NCI-H446 treated with DMSO at 0.1 percent for 48 hours (cell line): ENCODE data around the gene SIN3B.
"Not testable (repeated sequence)": the region's sequence is repeated elsewhere in the genome, so short reads cannot be mapped to it uniquely, and the experiment has no call there.

Source experiments
- DNase-seq: peaks from one replicate; lab custom pipeline; 2025; lab: John Stamatoyannopoulos, UW

The SIN3B gene, protein sequence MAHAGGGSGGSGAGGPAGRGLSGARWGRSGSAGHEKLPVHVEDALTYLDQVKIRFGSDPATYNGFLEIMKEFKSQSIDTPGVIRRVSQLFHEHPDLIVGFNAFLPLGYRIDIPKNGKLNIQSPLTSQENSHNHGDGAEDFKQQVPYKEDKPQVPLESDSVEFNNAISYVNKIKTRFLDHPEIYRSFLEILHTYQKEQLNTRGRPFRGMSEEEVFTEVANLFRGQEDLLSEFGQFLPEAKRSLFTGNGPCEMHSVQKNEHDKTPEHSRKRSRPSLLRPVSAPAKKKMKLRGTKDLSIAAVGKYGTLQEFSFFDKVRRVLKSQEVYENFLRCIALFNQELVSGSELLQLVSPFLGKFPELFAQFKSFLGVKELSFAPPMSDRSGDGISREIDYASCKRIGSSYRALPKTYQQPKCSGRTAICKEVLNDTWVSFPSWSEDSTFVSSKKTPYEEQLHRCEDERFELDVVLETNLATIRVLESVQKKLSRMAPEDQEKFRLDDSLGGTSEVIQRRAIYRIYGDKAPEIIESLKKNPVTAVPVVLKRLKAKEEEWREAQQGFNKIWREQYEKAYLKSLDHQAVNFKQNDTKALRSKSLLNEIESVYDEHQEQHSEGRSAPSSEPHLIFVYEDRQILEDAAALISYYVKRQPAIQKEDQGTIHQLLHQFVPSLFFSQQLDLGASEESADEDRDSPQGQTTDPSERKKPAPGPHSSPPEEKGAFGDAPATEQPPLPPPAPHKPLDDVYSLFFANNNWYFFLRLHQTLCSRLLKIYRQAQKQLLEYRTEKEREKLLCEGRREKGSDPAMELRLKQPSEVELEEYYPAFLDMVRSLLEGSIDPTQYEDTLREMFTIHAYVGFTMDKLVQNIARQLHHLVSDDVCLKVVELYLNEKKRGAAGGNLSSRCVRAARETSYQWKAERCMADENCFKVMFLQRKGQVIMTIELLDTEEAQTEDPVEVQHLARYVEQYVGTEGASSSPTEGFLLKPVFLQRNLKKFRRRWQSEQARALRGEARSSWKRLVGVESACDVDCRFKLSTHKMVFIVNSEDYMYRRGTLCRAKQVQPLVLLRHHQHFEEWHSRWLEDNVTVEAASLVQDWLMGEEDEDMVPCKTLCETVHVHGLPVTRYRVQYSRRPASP

DNA sequence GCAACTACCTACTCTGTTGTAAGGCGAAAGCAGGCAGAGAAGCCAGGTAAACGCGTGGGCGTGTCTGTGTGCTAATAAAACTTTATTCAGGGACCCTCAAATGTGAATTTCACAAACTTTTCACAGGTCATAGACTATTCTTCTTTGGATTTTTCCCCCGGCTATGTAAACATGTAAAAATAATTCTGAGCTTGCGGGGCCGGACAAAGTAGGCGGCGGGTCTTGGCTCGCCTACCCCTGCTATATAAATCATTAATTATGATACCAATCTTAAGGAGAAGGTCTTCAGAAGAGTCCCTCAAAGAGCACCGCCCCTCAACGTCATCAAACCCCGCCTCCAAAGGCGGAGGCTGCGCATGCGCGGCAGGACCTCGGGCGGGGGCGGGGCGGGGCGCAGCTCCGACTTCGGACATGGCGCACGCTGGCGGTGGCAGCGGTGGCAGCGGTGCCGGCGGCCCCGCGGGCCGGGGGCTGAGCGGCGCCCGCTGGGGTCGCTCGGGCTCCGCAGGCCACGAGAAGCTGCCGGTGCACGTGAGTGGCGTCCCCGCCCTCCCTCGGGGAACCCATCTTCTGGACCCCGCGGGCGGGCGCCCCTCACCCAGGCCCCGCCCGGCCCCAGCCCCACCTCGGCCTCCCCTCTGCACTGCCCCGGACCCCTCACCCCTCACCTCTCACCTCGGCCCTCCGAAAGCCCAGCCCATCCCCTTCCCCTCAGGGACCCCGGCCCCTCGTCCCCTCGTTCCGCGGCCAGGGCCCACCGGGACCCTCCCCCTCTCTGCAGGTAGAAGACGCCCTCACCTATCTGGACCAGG lies at the start of gene SIN3B:
Gene SIN3B (plus strand): TSS at position 389 of the 812 bp plus-strand sequence. CDS start 23 bp downstream, at position 412.
- DNase-seq = peak; percentile 84

DNA sequence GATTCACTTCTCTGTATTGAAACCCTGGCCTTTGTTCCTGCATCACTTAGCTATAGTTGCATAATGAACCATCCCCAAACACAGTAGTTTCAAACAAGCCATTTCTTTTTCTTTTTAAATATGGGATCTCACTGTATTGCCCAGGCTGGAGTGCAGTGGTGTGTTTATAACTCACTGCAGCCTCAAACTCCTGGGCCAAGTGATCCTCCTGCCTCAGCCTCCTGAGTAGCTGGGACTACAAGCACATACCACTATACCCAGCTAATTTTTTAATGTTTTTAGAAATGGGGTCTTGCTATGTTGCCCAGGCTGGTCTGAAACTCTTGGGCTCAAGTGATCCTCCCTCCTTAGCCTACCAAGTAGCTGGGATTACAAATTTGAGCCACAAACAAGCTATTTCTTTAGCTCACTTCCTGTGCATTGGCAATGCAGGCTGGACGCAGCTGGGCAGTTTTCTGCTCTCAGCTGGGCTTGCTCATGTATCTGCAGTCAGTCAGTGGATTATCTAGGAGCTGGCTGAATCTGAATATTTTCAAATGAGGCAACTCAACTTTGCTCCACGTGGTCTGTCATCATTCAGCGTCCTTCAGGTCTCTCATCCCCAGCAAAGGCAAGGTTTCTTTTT lies 49.5 kb upstream of the SIN3B start:
- DNase-seq = no peak

DNA sequence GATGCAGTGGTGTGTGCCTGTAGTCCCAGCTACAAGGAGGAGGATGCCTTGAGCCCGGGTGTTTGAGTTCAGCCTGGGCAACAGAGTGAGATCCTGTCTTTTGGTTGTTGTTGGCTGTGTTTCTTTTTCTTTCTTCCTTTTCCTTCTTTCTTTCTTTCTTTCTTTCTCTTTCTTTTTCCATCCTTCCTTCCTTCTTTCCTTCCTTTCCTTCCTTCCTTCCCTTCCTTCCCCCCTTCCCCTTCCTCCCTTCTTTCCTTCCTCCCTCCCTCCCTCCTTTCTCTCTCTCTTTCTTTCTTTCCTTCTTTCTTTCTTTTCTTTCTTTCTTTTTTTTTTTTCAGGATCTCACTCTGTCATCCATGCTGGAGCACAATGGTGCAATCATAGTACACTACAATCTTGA lies 46.5 kb upstream of the SIN3B start:
- DNase-seq = no peak

DNA sequence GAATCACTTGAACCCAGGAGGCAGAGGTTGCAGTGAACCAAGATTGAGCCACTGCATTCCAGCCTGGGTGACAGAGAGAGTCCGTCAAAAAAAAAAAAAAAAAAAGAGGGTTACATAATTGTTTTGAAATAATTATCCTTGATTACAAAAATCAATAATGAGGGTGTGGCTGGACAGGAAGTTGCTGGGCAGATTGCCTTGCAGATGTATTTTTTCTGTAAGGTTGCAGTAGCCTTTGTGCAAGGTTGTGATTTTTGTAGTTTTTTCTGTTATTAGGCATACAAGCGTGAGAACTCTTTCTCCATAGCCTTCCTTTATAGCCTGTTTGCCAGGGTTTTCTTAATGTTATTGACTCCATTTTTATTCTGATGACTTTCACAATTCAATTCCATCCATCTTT lies 40.7 kb upstream of the SIN3B start:
- no peak for DNase-seq

DNA sequence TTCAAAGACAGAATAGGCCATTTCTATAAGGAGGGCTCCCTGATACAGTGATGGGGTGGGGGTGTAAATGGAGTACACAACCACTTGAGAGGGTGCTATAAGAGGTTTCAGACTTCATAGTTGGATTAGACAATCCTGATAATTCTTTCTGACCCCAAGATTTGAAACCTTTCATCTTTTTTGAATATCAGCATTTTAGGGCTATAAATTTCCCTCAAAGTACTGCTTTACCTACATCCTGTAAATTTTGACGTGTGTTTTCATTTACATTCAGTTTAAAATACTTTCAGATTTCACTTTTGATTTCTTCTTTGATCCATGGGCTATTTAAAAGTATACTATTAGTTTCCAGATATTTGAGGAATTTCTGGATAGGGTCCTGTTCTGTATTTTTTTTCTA lies 40.0 kb upstream of the SIN3B start:
- DNase-seq = no peak

DNA sequence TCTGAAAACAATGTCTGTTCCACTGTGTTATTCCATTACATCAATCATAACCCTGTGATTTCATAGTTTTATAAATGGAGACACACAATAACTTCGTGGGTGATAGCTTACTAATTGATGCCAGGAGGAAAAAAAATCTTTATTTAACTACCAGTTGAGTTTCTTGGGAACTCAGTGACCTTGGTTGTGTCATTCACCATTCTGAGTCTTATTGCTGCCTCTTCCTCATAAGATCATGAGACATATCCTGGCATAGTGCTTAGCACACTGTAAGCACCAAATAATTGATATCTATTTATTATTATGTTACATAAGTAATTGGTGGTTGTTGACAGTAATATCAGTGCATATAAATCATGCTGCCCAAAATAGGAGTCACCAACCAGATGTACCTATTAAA lies 39.1 kb upstream of the SIN3B start:
- DNase-seq = no peak

DNA sequence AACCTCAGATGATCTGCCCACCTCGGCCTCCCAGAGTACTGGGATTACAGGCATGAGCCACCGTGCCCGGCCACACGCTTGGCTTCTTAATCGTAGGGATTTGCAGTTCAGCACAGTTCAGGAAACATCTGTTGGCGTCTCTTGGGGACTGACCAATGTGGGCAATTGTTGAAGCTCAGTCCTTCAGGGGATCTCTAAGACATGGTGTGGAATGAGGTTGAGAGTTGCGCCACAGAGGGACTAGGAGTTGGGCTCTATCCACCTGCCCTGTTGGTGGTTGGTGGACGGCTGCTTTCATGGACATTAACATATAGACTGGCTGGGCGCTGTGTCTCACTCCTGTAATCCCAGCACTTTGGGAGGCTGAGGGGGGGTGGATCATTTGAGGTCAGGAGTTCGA lies 37.3 kb upstream of the SIN3B start:
- no peak for DNase-seq

DNA sequence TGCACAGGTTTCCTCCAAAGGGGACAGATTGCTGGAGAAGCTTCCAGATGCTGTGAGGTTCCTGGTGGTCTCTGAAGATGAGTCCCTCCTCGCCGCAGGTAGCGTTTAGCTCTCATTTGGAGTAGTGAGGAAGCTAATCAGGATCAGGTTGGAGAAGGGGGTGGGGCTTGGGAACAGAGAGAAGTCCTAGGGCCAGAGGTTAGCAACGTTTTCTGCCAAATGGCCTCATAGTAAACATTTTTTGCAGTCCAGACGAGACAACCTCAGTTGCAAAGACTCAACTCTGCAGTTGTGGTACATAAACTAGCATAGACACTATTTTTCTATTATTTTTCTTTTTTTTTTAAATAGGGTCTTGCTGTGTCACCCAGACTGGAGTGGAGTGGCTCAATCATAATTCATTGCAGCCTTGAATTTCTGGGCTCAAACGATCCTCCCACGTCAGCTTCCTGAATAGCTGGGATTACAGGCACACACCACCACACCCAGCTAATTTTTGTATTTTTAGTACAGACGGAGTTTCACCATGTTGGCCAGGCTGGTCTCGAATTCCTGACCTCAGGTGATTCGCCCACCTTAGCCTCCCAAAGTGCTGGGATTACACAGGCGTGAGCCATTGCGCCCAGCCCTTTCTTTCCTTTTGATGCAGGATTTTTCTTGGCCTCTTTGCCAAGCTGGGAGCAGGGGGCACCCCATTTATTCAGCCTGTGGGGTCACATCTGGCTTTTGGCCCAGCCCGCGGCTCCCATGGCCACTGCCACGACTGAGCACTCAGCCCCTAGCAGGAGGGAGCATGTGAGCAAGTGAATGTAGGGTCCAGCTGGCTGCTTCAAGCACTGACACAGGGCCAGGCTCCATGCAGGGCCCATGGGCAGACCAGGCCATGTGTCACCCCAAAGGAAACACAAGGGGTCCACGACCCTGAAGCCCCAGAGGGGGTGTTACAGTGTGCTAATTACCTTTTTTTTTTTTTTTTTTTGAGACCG lies 34.4 kb upstream of the SIN3B start:
- DNase-seq = no peak

DNA sequence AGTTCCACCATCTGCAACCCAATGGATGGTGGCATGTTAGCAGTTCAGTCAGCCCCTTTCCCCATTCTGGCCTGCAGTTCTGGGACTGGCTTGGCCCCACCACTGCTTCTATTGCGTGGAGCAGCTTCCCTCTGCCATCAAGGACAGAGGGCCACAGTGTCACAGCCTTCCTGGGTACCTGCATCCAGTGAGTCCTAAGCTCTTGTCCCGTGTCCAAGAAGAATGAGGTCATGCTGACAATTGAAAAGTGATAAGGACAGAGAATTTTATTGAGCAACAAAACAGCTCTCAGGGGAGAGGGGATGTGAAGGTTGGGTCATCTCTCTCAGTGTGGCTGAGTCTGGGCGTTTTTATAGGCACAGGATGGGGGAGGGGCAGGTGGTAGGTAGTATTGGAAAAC lies 33.5 kb upstream of the SIN3B start:
- DNase-seq = no peak

DNA sequence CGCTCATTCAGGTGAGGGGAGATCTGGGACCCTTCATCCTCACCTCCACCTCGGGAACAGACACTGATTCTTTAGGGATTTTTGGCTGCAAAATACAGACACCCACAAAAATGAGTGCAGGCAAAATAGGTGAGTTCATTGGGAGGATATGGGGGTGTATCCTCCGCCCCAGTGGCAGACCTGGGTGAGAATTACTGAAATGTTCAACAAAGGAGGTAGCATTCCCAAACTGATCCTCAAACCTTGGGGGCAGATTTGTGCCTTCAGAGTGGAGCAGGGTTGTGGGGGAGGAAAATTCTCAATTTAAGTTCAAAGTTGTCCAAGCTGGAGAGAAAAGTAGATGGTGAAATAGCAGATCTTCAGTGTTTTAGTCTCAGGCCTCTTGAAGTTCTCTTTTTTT lies 31.3 kb upstream of the SIN3B start:
- DNase-seq = no peak

DNA sequence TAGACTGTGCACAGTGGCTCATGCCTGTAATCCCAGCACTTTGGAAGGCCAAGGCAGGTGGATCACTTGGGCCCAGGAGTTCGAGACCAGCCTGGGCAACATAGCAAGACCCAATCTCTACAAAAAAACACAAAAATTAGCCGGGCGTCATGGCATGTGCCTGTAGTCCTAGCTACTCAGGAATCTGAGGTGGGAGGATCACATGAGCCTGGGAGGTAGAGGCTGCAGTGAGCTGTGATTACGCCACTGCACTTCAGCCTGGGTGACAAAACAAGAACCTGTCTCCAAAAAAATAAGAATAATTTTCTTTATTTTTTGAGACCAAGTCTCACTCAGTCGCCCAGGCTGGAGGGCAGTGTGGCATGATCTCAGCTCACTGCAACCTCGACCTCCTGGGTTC lies 30.9 kb upstream of the SIN3B start:
- DNase-seq = not testable (repeated sequence)

DNA sequence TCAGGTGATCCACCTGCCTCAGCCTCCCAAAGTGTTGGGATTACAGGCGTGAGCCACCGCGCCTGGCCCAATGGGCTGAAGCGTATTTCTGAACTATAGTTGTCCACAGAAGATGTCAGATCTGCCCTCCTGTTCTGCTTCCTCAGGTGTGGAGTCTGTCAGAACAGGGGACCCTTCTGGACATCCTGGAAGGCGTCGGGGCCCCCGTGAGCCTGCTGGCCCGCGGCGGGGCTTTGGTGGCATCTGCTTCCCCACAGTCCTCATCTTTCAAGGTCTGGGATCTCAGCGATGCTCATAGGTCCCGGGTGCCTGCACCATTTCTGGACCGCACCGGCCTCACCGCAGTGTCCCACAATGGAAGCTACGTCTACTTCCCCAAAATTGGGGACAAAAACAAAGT lies 29.5 kb upstream of the SIN3B start:
- DNase-seq = no peak

DNA sequence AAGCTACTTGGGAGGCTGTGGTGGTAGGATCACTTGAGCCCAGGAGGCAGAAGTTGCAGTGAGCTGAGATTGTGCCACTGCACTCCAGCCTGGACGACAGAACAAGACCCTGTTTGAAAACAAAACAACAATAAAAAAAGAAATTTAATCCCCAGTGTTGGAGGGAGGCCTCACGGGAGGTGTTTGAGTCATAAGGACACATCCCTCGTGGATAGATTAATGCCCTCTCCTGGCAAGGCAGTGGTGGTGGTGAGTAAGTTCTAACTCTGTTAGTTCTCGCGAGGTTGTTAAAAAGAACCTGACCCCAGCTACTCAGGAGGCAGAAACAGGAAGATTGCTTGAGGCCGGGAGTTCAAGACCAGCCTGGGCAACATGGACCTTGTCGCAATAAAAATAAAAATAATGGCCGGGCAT lies 27.6 kb upstream of the SIN3B start:
- DNase-seq = no peak

DNA sequence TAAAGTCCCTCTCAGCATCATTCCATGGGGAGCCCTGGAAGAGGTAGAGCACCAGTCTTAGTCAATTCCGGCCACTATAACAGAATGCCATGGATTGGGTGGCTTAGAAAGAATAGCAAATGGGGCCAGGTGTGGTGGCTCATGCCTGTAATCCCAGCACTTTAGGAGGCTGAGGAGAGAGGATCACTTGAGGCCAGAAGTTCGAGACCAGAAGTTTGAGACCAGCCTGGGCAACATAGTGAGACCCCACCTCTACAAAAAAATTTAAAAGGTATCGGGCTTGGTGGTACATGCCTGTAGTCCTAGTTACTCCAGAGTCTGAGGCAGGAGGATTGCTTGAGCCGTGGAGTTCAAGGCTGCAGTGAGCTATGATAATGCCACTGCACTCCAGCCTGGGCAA lies 25.0 kb upstream of the SIN3B start:
- DNase-seq = no peak

DNA sequence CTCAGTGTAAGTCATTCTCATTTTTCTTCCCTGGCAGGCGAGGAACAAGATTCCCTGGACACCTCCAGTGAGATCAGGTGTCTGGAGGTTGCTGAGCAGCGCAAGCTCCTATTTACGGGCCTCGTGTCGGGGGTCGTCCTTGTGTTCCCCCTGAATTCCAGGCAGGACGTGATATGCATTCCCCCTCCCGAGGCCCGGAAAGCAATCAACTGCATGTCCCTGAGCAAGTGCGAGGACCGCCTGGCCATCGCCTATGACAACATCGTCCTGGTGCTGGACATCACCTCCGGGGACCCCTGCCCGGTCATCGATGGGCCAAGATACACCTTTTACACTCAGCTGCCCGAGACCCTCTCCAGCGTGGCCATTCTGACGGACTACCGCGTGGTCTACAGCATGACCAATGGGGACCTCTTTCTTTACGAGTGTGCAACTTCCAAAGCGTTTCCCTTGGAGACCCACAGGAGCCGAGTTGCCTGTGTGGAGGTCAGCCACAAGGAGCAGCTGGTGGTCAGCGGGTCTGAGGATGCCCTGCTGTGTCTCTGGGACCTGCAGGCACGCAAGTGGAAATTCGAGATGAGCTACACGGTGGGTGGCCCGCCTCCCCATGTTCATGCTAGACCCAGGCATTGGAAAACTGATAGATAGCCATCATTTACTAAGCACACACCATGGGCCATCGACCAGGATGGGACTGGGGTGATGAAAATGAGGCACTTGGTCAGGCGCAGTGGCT lies 21.5 kb upstream of the SIN3B start:
- no peak for DNase-seq

DNA sequence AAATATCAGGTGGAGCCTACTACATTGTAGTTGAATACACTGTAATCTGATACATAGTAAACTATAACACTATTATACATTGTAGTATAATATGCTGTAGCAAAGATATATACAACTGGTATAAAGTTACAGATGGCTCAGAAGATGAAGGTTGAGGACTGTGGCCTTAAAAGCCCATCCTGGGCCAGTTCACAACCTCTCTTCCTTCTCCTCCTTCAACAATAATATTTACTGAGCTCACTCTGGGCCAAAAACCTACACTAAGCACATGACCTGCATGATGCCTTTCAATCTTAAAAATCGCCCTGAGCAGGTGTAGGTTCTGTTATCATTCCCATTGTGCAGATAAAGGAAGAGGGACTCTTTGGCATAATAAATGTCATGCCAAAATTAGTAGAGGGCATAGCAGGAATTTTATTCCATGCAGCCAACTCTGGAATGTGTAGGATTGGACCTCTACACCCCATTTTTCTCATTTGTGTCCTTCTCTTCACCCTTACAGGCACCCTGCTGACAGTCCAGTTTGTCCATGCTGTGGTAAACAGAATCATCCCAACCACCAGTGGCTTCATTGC lies 14.6 kb upstream of the SIN3B start:
- no peak for DNase-seq

DNA sequence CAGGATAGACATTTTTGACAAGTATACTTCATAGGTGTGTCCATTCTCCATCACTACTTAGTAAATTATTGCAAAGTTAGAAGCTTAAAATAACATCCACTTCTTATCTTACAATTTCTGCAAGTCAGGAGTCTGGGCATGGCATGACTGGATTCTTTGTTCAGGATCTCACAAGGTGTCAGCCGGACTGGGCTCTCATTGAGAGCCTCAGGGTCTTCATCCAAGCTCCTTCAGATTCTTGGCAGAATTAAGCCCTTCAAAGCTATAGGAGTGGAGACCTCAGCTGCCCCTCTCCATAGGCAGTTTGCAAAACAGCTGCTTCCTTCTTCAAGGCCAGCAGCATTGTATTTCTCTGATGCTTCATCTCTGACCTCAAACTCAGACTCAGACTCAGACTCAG lies 9.1 kb upstream of the SIN3B start:
- no peak for DNase-seq

DNA sequence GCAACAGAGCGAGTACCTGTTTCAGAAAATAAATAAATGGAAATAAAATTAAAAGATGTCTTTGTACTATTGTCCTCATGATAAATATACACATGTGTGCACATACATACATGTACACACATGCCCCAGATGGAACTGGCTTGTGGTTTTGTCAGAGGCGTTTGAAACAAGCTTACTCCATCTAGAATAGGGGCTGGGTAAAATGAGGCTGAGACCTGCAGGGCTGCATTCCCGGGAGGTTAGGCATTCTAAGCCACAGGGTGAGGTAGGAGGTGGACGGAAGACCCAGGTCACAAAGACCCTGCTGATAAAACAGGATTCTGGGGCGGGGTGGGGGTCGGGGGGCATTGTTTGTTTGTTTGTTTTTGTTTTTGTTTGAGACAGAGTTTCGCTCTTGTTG lies 8.1 kb upstream of the SIN3B start:
- DNase-seq = no peak

DNA sequence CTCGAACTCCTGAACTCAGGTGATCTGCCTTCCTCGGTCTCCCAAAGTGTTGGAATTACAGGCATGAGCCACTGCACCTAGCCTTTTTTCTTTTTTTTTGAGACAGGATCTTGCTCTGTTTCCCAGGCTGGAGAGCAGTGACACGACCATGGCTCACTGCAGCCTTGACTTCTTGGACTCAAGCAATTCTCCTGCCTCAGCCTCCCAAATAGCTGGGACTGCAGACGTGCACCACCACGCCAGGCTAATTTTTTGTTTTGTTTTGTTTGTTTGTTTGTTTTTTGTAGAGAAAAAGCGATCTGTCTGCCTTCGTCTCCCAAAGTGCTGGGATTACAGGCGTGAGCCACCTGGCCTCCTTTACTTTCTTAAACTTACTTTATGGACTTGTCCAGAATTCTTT lies 6.5 kb upstream of the SIN3B start:
- DNase-seq = no peak
